GM21619 (cell line): Measurements from ENCODE around the gene BEX4.

Source experiments
- ATAC-seq: cut with Tn5 transposase; IDR thresholded peaks from one replicate; pipeline ENCODE4 v1.9.1; 2021; ENCODE audit not compliant: unreplicated experiment

Gene BEX4

DNA sequence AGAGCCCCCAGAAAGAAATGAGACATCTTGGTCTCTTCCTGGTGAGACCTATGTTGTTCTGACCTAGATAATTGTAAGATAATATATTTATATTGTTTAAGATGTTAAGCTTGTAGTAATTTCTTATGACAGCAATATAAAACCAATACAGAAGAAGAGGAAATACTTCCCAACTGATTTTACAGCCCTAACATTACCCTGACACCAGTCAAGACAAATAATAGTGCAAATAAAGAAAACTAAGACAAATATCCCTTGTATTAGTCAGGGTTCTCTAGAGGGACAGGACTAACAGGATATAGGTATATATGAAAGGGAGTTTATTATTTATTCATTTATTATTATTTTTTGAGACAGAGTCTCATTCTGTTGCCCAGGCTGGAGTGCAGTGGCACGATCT lies 21.4 kb downstream of the BEX4 start:
- ATAC-seq: no peak

- no peak for ATAC-seq
Measured at GRCh38 chrX:103240155-103240554, 25.2 kb downstream of the BEX4 start.

DNA sequence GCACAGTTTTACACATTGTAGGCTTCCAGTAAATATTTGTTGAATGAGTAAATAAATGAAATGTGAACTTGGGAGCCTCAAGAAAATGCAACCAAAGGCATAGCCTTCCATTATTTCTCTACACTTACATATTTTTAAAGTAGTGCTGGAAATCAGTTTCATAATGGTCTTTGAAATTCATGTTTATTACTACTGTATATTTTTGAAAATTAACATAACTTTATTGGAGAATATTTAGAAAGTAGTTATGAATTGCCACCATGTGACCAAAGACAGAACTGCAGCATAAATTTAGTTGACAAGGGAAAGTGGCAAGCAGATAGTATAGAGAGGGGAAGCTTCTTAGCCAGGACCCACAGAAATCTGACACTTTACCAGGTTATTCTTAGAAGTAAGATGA lies 33.6 kb downstream of the BEX4 start:
- no peak for ATAC-seq

DNA sequence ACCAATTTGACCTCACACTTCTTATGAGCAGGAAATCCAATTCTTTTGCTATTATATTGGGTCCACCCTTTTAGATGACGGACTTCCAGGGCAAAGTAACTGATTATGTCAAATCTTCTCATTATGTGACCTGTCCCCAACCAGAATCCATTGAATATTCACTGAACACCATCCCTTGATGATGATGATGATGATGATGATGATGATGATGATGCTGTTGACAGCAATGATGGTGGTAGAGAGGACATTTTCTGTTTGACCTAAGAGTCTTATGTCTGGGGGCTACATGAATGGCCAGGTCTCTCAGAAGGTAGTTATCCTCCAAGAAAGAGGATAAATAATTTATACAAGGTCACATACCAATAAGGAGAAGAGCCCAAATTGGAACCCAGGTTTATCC lies 34.9 kb downstream of the BEX4 start:
- ATAC-seq: no peak

DNA sequence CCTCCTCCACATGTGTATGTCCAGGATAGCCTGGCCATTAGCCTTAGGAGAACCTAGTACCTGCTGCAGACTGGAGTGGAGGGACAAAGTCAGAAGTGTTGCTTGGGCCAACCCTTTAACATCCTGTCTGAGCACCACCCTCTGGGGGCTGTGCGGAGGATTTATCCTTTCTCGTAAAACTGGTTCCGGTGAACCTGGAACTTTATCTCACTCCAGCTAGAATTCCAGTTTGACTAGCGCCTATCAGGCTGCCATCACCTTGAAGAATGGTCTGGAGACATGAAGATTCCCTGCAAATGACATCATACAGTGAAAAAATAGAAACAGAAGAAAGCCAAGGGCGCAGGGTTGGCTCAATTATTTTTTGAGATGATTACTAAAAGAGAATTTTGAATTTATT lies 36.1 kb downstream of the BEX4 start:
- ATAC-seq: no peak

GRCh38 chrX:103253608-103254007 lies 38.7 kb downstream of the BEX4 start:
- no peak for ATAC-seq

DNA sequence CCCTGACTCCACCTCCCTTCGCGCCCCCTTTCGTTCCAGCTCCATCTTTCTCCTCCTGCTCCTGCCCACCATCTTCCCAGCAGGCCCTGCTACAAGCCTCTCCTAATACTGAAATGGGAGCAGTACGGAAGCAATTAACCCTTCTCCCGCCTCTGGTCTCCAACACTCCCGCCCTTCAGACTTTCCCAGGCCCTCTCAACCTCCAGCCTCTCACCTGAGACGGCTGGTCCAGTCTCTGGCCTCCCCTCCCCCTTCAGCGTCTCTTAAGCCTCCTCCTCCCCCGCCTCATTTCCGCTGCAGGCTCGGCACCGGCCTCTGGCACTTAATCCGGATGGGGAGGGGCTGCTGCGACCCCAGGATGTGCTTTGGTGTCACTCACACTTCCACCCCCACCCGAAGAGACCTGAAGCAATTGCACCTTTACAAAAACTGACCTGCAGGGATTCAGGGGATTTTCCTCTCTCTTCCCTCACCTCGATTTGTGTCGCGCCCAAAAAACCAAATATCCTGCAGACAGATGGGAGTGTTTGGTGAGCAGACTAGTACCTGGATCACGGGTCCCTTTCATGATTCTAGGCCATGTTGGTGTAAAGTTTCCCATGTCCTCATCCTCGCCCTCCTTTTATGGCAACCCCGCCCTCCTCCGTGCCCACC lies 39.4 kb downstream of the BEX4 start:
- ATAC-seq: peak; percentile 57

DNA sequence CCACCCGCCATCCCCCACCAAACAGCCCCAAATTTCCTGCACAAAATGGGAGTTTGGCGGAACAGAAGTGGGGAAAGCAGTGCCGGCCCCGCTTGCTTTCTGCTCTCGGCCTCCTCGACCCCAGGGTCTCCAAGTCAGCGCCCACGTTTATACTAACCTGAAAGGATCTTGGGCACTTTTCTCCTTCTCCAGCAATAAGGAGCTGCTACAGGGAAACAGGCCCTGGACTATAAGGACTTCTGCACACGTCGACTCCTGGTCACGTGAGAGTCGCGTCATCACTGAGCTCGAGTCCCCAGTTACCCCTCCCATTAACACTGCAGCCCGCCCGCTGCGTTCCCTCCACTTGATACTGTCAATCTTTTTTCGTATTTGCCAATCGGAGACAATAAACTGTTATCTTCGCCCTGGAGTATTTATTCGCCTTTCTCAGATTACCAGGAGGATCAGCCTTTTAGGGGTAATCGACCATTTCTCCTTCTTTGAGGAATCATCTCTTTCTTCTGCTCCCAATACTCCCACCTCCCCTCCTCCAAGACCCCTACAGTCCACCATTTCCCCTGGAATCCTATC lies 40.1 kb downstream of the BEX4 start, which contains the start of gene TCEAL8:
TSS of gene TCEAL8 (minus strand) at position 235 of the 573 bp plus-strand sequence. CDS start 1,176 bp downstream, outside the sequence.
- ATAC-seq: peak; percentile 97

DNA sequence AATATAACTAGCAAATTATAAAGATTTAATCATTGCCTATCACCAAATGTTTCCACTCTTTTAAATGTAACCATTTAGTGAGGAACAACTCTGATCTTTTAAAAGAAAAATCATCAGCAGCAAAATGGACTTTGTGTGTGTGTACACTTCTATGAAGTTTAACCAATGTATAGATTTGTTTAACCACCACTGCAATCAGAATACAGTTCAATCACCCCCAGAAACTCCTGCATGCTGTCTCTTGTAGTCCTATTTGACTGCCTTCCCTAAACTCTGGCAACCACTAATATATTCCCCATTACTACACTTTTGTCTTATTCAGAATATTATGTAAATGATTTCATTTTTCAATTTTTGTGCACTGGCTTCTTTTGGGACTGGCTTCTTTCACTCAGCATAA lies 41.7 kb downstream of the BEX4 start:
- no peak for ATAC-seq

- ATAC-seq: no peak
Measured at GRCh38 chrX:103258275-103258674, 43.4 kb downstream of the BEX4 start.
